GM10266 (cell line): ENCODE measurements around the gene ADGRD1.

ENCODE experiments used
- DNase-seq: peaks from one replicate; pipeline ENCODE4 v3.0.0; 2012; ENCODE audit errors: extremely low spot score
- CTCF ChIP-seq: IDR thresholded peaks from 2 replicates; pipeline ENCODE4 v1.5.1; 2012; ENCODE audit warnings: mild to moderate bottlenecking, low read depth; ENCODE audit not compliant: control insufficient read depth, insufficient read depth; ENCODE audit errors: missing control alignments

Gene ADGRD1

GRCh38 chr12:131111446-131111845, 157.7 kb downstream of the ADGRD1 start:
- DNase-seq = no peak
- TF ChIP-seq CTCF = no peak

GRCh38 chr12:131112021-131112420, 158.3 kb downstream of the ADGRD1 start:
- no peak for TF ChIP-seq CTCF
- no peak for DNase-seq

GRCh38 chr12:131112700-131113290, 159.1 kb downstream of the ADGRD1 start:
- DNase-seq = no peak
- TF ChIP-seq CTCF = no peak

- DNase-seq = no peak
- TF ChIP-seq CTCF = no peak
These were observed 160.0 kb downstream of the ADGRD1 start for GRCh38 chr12:131113568-131114270.

- no peak for TF ChIP-seq CTCF
These were observed 160.6 kb downstream of the ADGRD1 start for GRCh38 chr12:131114271-131114670.

GRCh38 chr12:131114942-131115584, 161.4 kb downstream of the ADGRD1 start:
- DNase-seq = no peak
- no peak for TF ChIP-seq CTCF

More at GRCh38 chr12:131114271-131114670, 160.6 kb downstream of the ADGRD1 start:
- DNase-seq = no peak

GRCh38 chr12:131115766-131116467, 162.2 kb downstream of the ADGRD1 start:
- DNase-seq = no peak
- no peak for TF ChIP-seq CTCF
